Stimulated activated CD8-positive, alpha-beta memory T cell treated with anti-CD3 and anti-CD28 coated beads, Interleukin-7, amount 100 ng/mL, for 4 hours (primary cell): ENCODE data around the gene IFITM1.

Experiments used
- DNase-seq, 2 donors: peaks; one replicate each; pipeline ENCODE4 v3.0.0-alpha.2; 2020; ENCODE audit warnings: low read depth in 2 of 2

IFITM1 gene

DNA sequence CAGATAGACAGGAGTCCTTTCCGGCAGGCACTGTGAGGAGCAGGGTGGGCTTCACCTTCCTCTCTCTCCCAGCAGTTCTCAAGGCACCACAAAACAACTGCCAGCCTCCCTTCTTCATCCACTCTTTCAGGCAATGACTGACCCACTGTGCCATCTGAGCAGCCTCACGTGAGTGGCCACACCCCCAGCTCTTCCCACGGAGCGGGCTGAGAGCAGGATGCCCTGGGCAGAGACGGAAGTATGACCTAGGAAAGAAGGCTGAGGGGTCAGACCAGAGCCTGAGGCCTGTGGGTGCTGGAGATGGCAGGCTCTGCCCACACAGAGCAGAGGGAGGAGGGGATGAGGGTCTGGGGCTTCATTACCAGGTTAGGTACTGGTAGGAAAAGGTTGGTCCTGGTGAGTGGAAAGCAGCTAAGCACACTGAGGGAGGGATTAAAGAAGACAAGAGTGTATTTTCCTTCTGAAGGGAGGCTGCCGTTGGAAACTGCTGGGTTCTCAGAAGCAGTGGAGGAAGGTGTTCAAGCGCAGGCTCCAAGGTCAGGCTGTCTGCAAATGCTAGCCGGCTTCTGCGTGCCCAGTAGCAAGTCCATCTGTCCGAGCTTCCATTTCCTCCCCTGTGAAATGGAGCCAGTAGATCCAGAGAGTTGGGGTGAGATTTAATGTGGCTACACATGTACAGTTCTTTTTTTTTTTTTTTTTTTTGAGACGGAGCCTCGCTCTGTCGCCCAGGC, 31.0 kb upstream of the IFITM1 start:
- no peak for DNase-seq

- no peak for DNase-seq
Measured at GRCh38 chr11:283405-284104, 30.3 kb upstream of the IFITM1 start.

DNA sequence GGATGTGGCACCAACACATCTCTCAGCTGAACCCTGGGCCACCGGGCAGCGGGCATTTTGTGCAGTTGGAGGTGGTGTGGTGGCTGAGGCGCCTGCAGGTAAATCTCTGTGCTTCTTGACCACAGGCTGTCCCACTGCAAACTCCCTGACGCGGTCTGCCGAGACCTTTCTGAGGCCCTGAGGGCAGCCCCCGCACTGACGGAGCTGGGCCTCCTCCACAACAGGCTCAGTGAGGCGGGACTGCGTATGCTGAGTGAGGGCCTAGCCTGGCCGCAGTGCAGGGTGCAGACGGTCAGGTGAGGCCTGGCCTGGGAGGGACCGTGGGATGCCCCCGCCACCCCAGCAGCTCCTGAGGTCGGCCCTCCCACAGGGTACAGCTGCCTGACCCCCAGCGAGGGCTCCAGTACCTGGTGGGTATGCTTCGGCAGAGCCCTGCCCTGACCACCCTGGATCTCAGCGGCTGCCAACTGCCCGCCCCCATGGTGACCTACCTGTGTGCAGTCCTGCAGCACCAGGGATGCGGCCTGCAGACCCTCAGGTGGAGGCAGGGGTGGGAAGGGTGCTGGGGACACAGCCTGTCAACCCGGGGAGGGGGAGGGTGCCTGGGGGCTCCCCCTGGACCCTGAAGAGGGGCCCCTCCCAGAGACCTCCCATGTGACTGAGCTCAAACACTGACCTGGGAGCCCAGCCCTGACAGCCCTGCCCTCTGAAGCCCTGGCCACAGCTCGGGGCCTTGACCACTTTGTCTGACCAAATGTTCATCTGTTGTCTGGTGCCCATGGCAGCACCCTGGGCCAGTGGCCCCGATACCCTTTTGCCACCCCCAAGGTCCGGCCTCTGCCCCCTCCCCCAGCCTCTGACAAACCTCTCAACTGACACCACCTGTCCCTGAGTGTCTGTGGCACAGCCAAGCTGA, 29.5 kb upstream of the IFITM1 start:
- no peak for DNase-seq

DNA sequence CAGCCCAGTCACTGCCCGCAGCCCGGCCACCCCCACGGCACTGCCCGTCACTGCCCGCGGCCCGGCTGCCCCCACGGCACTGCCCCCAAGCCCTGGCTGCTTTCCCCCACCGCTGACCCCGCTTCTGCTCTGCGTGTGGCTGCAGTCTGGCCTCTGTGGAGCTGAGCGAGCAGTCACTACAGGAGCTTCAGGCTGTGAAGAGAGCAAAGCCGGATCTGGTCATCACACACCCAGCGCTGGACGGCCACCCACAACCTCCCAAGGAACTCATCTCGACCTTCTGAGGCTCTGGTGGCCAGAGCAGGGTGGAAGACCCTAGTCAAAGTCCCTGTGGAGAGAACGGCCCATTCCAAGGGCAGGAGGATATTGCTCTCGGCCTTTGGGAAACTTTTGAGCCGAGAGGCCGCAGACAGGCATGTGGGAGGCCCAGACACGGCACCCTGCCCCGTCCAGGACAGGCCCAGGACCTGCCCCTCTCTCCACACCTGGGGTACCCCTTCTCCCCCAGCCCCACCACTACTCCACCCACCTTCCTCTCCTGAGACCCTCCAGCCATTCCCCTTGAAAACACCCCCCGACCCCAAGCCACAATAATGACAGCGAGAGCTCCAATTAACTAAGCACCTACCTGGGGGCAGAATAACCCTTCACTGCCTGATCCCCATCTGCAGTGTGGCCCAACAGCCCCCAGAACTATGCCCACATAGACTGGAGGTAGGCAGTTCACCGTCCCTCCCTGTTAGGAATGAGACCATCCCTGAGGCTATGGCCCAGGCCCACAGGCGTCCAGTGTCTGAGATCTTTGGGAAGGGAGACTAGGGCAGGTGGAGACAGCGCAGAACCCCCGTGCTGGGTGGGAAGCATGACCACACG, 28.6 kb upstream of the IFITM1 start:
- DNase-seq, result no peak

- no peak for DNase-seq
Measured at GRCh38 chr11:285894-286220, 28.0 kb upstream of the IFITM1 start.

GRCh38 chr11:286977-287820, 26.6 kb upstream of the IFITM1 start:
- DNase-seq, result peak in 1 of 2 donors; percentile 53

- no peak for DNase-seq
Measured at GRCh38 chr11:287821-288477, 25.9 kb upstream of the IFITM1 start.

DNA sequence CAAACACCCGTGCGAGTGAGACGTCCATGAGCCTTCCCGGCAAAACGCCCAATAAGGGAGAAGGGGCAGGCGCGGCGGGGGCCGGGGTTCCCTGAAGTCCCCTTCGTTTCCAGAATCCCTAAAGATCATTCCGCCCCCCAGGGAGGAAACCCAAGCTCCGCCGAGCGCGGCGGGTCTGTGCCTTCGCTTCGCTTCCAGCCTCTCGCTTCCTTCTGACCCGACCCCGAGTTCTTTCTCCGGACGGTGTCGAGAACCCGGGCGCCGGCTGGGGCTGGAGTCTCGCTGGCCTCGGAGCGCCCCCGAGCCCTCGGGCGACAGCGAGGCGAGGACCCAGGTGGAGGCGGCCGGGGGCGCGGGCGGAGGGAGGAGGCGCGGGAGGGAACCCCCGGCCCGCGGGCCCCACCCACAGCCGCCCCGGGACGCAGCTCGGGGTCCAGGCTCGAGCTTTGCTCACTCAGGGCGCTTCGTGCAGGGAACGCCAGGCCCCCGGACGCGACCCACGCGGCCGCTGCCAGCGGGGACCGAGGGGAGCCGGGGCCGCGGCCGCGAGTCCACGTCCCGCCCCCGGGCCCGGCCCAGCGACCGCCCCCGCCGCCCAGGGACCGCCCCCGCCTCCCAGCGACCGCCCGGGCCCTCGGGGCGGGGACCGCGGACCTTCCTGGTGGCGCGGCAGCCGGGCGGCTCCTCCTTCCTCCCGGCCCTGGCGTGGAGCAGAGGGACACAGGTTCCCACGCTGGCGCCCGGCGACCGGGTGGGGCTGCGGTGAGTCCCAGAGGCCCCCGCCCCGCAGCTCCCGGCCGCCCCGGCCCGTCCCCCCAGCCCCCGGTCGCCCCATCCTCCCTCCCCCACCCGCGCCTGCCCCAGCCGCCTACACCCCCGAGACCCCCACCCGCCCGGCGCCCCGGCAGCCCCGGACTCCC, 25.1 kb upstream of the IFITM1 start, which contains the start of gene PGGHG:
PGGHG (plus strand) TSS at position 649 of the 920 bp plus-strand sequence. CDS start 691 bp downstream, outside the sequence.
- no peak for DNase-seq

DNA sequence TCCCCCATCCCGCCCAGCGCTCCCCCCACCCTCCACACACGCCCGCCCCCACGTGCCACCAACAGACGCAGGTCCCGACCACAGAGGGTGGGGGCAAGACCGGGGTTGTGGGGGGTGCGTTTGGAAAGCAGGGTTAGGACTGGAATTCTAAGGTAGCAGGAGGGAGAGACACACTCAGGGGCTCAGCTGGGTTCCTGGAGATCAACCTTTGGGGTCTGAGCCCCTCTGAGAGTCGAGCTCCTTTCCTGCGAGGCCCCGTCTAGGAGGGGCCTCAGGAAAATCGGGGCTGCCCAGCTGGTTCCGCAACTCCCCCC, 24.5 kb upstream of the IFITM1 start:
- no peak for DNase-seq

DNA sequence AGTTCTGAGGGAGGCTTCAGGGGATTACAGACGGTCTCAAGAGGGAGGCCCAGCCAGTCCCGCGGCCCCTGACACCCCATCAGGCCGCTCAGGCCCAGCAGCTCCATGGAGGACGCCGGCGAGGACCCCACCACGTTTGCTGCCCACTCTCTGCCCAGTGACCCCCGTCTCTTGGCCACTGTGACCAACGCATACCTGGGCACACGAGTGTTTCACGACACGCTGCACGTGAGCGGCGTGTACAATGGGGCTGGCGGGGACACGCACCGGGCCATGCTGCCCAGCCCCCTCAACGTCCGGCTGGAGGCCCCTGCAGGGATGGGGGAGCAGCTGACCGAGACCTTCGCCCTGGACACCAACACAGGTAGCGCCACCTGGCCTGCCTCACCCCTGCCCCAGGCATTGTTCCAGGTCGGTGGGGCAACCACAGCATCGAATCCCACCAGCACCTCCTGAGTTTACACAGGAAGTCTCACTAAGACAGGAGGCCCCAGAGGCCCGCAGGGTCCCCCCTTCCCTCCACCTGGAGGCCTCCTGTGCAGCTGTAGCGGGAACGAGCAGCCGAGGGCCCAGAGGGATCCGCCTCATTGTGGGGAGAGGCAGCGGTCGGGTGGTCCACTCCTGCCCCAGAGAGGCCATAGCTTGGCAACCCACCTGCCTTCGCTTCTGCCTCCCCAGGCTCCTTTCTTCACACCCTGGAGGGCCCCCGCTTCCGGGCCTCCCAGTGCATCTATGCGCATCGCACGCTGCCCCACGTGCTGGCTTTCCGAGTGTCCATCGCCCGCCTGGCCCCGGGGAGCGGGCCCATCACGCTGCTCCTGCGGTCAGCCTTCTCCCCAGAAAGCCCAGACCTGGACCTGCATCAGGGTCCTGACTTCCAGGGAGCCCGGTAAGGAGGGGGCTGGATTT, 23.9 kb upstream of the IFITM1 start:
- no peak for DNase-seq

- DNase-seq, result no peak
Measured at GRCh38 chr11:290621-291231, 23.1 kb upstream of the IFITM1 start.

GRCh38 chr11:291281-292210, 22.3 kb upstream of the IFITM1 start:
- DNase-seq, result no peak

DNA sequence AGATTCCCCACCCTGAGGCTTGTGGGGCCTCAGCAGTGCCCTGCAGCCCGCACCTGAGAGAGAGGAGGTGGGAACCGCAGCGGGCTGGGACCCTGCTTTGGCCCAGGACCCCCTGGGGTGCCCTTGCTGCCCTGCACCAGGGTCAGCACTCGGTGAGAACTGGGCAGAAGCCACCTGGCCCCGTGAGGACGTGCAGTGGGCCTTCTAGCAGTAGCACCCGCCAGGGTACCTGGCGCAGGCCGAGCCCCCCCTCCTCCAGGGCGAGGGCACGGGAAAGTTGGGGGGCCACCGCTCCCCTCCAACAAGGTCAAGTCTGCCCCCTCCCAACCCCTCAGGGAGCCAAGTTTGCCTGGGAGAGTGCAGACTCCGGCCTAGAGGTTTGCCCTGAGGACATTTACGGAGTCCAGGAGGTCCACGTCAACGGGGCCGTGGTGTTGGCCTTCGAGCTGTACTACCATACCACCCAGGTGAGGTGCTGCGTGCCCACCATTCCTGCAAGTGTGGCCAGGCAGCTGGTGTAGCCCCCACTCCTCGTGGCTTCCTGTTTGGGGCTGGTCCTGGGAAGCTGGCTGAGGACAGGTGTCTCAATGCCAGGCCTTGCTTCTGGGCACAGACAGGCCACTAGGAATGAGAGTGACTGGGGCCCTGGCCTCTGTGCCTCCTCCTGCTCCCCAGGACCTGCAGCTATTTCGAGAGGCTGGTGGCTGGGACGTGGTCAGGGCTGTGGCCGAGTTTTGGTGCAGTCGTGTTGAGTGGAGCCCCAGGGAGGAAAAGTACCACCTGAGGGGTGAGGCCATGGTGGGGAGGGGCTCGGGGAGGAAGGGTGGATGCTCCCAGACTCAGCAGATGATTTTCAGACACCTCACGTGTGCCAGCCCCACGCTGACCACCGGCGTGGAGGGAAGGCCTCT, 21.4 kb upstream of the IFITM1 start:
- DNase-seq, result no peak

DNA sequence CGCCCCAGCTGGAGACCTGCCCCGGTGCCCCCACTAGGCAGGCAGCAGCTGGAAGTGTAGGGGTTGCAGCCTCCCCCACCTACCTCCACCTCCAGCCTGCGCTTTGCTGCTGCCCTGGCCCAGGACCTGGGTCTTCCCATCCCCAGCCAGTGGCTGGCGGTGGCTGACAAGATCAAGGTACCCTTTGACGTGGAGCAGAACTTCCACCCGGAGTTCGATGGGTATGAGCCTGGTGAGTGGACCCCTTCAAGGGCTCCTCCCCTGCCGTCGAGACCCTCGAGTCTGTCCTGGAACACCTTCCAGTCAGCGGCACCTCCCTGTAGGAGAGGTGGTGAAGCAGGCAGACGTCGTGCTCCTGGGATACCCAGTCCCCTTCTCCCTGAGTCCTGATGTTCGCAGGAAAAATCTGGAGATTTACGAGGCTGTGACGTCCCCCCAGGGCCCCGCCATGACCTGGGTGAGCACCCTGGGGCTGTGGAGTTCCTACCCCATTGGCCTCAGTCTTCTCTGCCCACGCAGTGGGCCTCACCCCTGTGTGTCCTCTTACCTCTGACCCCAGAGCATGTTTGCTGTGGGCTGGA, 20.5 kb upstream of the IFITM1 start:
- DNase-seq, result no peak
